Endothelial cell of umbilical vein (primary cell): ENCODE data around the gene TMEM191C.
"Not testable (repeated sequence)": the region's sequence is repeated elsewhere in the genome, so short reads cannot be mapped to it uniquely, and the experiment has no call there.

ENCODE experiments used
- EZH2 ChIP-seq: IDR thresholded peaks from 2 replicates; pipeline ENCODE4 v1.6.1; 2012; ENCODE audit warnings: borderline replicate concordance, low read depth, mild to moderate bottlenecking, moderate library complexity, low read length, inconsistent platforms; ENCODE audit not compliant: severe bottlenecking
- GATA2 ChIP-seq: IDR thresholded peaks from 2 replicates; pipeline ENCODE4 v1.7.0; 2011; ENCODE audit warnings: low read depth, mild to moderate bottlenecking, moderate library complexity, mixed read lengths, low read length; ENCODE audit not compliant: insufficient read length, insufficient read depth
- JUN ChIP-seq: IDR thresholded peaks from 2 replicates; pipeline ENCODE4 v1.6.1; 2011; ENCODE audit warnings: borderline replicate concordance, low read depth; ENCODE audit not compliant: insufficient read length, insufficient read depth
- MAX ChIP-seq: IDR thresholded peaks from 2 replicates; pipeline ENCODE4 v1.6.1; 2011; ENCODE audit not compliant: insufficient read depth, insufficient read length
- MYC ChIP-seq: IDR thresholded peaks from one replicate; pipeline ENCODE4 v1.6.1; 2011; ENCODE audit warnings: mild to moderate bottlenecking, low read depth, low read length
- POLR2A ChIP-seq: IDR thresholded peaks from 2 replicates; pipeline ENCODE4 v1.6.1; 2012; ENCODE audit warnings: low read depth, mild to moderate bottlenecking, control low read depth, low read length
- POLR2AphosphoS5 ChIP-seq: IDR thresholded peaks from 2 replicates; pipeline ENCODE4 v1.6.1; 2012; ENCODE audit warnings: low read depth, mild to moderate bottlenecking, control low read depth, low read length, moderate library complexity; ENCODE audit not compliant: insufficient read depth
- TF ChIP-seq, protein P1 (sequence below), 2 donors: IDR thresholded peaks; 1 replicate in 1 of 2; 2 replicates in 1 of 2; pipeline ENCODE4 v1.5.1; 2011; ENCODE audit warnings: low read length in 2 of 2, mild to moderate bottlenecking in 2 of 2, moderate library complexity in 2 of 2, control low read depth in 1 of 2, inconsistent platforms in 1 of 2, low read depth in 1 of 2; ENCODE audit not compliant: insufficient read depth in 1 of 2; ENCODE audit errors: extremely low read depth in 1 of 2

DNA sequence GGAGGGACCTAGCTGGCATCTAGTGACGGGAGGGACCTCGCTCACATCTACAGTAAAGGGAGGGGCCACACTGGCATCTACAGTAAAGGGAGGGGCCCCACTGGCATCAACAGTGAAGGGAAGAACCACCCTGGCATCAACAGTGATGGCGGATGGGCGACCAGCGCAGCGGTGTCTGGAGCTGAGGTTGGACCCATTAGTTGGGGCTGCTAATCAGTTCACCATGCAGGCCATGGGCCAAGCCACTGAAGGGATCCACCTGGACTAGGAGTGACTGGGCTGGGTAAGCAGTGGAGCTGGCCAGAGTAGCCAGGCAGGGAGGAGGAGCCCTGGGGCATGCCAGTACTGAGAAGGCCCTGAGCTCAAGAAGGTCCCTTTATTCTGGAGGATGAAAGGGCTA is 23.4 kb downstream of the TMEM191C start:
- TF ChIP-seq, protein P1, sequence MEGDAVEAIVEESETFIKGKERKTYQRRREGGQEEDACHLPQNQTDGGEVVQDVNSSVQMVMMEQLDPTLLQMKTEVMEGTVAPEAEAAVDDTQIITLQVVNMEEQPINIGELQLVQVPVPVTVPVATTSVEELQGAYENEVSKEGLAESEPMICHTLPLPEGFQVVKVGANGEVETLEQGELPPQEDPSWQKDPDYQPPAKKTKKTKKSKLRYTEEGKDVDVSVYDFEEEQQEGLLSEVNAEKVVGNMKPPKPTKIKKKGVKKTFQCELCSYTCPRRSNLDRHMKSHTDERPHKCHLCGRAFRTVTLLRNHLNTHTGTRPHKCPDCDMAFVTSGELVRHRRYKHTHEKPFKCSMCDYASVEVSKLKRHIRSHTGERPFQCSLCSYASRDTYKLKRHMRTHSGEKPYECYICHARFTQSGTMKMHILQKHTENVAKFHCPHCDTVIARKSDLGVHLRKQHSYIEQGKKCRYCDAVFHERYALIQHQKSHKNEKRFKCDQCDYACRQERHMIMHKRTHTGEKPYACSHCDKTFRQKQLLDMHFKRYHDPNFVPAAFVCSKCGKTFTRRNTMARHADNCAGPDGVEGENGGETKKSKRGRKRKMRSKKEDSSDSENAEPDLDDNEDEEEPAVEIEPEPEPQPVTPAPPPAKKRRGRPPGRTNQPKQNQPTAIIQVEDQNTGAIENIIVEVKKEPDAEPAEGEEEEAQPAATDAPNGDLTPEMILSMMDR (IDR thresholded peaks at IDR 0.05; ENCODE audit: extremely low read depth in 1 of 2, insufficient read depth in 1 of 2, low read depth in 1 of 2, low read length in 2 of 2), result not testable (repeated sequence)
- TF ChIP-seq POLR2A, JUN, MAX, EZH2, POLR2AphosphoS5, GATA2, MYC: not testable (repeated sequence)
